HG03342 (cell line): ENCODE data around the gene ADCK2.
"Not testable (repeated sequence)": the region's sequence is repeated elsewhere in the genome, so short reads cannot be mapped to it uniquely, and the experiment has no call there.

ENCODE experiments used
- ATAC-seq: cut with Tn5 transposase; IDR thresholded peaks from one replicate; pipeline ENCODE4 v1.9.1; 2021; ENCODE audit warnings: mild to moderate bottlenecking, moderate library complexity; ENCODE audit not compliant: unreplicated experiment

ADCK2 gene

DNA sequence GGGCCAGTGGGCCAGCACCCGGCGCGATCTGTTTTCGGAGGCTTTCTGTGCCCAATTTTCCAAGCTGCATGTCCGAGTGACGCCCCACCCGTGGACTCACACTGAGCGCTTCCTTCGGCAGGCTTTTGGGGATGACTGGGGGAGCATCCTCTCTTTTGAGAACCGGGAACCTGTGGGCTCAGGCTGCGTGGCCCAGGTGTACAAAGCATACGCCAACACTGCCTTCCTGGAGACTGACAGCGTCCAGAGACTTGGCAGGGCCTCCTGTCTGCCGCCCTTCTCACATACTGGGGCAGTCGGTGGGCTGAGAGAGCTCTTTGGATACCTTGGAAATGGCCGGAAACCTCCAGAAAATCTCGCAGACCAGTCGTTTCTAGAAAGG is 1.0 kb downstream of the ADCK2 start:
- no peak for ATAC-seq

DNA sequence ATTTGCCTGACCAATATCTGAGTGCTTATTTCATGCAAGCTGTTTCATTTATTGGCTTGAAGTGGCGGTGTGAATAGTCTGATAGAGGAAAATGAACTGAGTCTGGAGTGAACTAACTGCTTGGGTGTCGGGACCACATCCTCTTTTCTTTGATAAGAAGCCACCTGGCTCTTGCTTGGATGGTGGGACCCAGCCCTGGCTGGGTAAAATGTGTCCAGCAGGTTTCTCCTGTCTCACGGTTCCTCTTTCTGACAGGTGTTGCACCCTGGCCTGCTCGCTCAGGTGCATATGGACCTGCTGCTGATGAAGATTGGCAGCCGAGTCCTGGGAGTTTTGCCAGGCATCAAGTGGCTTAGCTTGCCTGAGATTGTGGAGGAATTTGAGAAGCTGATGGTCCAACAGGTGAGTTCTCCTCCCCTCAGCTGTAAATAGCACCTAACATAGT is 1.6 kb downstream of the ADCK2 start:
- peak; percentile 41 for ATAC-seq

DNA sequence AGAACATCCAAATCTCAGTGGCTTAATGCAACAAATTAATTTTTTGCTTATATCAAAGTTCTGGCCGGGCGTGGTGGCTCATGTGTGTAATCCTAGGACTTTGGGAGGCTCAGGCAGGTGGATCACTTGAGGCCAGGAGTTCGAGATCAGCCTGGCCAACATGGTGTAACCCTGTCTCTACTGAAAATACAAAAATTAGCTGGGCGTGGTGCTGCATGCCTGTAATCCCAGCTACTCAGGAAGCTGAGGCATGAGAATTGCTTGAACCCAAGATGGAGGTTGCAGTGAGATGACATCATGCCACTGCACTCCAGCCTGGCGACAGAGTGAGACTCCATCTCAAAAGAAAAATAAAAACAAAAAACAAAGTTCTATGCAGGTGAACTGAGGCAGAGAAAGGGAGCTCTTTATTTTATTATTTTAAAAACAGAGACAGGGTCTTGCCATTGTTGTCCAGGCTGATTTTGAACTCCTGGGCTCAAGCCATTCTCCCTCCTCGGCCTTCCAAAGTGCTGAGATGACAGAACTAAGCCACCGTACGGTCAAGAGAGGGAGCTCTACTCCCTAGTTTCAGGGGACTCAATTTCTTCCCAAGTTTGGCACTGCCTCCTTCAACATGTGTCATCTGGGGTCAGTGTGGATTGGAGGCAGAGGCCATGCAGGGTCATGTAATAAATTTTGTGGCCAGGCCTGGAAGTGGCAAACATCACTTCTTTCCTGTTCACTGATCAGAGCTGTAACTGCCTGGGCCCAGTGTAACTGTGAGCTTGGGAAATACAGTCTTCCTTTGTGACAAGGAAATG is 2.4 kb downstream of the ADCK2 start:
- ATAC-seq = no peak

DNA sequence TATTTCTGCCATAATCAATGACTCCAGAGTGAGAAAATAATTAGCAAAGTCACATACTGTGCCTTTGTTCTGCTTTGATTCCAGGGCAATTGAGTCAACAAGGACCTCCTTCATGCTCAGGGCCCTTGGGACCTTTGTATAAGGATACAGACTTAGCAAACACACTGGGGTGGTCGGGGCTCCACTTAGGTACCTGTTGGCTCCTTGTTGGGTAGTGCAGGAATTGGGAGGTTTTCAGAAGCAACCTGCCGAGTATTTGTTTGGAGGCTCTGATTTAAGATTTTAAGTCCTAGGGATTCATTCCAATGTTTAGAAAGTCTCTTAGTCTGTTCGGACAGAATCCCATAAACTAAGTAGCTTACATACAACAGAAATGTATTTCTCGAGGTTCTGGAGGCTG is 3.0 kb downstream of the ADCK2 start:
- no peak for ATAC-seq

DNA sequence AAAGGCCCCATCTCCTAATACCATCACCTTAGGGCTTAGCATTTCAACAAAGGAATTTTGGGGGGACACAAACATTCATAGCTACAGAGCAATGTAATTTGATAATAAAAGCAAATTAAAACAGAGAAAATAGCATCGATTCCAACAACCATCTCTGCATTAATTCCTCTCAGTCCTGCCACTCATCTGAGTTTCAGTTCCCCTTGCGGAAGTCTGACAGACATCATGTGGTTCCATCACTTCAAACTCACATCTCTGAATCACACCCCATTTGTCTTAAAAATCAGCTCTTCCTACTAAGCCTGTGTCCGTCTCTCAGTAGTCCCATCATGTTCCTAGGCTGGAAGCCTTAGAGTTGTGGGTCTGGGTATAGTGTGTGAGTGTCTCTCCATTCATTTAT is 3.6 kb downstream of the ADCK2 start:
- peak; percentile 57 for ATAC-seq

DNA sequence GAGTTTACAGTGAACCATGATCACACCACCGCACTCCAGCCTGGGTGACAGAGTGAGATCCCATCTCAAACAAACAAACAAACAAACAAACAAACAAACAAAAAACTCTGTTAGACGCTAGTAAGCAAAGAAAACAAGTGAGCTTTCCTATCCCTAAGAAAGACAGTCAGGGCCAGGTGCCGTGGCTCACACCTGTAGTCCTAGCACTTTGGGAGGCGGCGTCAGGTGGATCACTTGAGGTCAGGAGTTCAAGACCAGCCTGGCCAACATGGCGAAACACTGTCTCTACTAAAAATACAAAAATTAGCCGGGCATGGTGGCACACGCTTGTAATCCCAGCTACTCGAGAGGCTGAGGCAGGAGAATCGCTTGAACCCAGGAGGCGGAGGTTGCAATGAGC is 4.2 kb downstream of the ADCK2 start:
- not testable (repeated sequence) for ATAC-seq

DNA sequence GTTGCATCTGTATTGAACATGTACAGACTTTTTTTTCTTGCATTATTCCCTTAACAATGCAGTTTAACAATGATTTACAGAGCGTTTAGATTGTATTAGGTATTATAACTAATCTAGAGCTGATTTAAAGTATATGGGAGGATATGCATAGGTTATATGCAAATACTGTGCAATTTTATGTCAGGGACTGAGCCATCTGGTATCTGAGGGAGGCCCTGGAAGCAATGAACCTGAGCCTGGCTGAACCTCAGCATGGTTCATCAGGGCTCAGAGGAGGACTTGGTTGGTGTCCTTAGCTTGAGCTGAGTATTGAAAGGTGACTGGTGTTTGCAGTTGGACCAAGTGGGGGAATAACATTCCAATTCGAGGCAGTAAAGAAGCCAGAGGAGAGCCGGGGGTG is 4.8 kb downstream of the ADCK2 start:
- ATAC-seq = no peak

DNA sequence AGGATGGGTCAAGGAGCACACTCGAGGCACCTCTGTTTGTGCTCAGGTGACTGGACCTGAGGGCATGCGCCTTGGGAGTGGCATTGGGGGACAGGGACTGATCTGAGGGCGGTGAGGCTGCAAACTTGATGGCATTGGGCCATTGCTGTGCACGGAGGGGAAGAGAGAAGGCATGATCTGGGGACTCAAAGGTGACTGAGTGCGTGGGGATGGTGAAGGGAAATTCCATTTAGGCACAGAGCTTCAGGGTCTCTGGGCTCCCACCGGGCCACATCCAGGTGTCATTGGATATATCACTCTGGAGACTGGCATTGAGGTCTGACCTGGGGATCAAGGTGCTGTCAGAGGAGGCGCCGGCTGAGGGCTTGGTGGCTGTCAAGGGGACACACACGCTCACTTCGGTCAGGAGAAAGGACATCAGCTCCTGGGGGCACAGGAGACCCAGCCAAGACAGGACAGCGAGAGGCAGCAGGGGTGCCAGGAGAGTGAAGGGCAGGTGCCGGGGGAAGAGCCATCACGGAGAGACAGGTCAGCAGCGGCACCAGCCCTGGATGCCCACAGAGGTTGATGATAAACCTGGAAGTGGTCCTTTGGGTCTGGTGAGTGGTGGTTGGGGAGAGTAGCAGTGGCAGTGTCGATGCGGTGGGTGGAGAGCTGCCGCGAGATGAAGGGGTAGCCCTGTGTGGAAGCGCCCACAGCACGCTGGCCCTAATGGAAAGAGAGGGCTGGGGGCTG is 5.5 kb downstream of the ADCK2 start:
- ATAC-seq = no peak

DNA sequence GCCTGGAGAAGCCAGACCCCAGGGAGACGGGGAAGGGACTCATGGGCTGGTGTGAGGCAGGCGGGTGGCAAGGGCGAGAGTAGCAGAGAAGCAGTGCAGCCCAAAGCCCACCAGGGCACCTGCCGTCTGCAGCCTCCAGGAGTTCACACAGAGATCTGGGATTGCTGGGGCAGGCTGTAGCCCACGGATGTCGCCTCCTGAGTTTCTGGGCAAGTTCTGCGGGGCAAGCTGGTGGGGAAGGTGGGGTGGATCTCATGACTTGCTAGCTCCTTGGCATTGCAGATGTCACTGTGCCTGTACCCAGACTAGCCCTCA is 6.0 kb downstream of the ADCK2 start:
- ATAC-seq = no peak

DNA sequence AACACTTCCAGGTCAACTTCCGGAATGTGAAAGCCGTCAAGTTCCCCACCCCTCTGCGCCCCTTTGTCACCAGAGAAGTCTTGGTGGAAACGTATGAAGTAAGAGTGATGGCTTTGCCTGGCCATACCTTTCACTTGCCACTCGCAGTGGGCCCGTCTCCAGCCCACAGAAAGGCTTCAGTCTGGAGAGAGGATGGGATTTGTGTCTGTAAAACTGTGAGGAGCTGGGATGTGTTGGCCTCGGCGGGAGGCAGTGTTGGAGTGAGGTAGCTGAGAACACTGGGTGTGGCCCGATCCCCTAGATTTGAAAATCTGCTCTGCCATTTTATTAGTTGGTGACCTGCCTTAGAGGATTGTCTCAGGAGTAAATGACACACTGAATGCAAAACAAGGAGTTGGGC is 6.4 kb downstream of the ADCK2 start:
- no peak for ATAC-seq

DNA sequence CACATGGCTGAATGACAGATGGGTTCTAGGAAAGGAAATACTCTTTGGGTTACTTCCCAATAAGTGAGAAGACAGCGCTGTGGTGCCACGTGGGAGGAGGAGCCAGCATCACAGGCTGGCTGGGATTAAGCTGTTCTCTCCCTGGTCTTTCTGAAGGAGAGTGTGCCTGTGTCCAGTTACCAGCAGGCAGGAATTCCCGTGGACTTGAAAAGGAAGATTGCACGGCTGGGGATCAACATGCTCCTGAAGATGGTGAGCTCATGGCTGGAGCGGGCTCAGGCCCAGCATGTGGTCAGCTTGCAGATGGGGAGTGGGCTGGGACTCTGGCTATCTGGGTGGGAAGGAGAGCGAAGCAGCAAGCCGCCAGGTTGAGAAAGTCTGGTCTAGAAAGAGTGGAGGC is 8.1 kb downstream of the ADCK2 start:
- no peak for ATAC-seq

DNA sequence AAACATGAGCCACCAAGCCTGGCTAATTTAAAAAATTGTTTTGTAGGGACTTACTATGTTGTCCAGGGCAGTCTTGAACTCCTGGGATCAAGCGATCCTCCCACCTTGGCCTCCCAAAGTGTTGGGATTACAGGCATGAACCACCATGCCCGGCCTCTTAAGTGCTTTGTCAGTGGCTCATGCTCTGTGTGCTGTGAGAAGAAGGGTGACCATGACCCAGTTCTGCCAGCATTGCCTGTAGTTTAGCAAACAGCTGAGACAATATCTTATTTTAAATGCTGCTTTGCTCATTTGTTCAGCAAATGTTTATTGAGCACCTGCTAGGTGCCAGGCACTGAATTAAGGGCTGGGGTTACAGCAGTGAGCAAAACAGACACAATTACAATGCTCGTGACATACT is 9.0 kb downstream of the ADCK2 start:
- no peak for ATAC-seq

DNA sequence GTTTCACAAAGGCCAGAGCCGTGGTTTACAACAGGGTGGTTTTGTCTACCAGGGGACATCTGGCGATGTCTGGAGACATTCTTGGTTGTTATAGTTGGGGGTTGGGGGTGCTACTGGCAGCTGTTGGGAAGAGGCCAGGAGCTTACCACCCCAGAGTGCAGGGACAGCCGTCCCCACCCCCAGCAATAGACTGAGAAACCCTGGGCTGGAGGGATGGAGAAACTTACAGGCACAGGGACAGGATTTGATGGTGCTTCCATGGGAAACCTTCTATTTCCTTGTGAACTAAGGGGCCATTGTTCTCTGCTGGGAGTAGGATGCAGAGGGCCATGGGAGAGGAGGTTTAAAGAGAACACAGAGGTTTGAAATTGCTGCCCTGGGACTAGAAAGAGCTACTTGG is 10.9 kb downstream of the ADCK2 start:
- ATAC-seq = no peak

DNA sequence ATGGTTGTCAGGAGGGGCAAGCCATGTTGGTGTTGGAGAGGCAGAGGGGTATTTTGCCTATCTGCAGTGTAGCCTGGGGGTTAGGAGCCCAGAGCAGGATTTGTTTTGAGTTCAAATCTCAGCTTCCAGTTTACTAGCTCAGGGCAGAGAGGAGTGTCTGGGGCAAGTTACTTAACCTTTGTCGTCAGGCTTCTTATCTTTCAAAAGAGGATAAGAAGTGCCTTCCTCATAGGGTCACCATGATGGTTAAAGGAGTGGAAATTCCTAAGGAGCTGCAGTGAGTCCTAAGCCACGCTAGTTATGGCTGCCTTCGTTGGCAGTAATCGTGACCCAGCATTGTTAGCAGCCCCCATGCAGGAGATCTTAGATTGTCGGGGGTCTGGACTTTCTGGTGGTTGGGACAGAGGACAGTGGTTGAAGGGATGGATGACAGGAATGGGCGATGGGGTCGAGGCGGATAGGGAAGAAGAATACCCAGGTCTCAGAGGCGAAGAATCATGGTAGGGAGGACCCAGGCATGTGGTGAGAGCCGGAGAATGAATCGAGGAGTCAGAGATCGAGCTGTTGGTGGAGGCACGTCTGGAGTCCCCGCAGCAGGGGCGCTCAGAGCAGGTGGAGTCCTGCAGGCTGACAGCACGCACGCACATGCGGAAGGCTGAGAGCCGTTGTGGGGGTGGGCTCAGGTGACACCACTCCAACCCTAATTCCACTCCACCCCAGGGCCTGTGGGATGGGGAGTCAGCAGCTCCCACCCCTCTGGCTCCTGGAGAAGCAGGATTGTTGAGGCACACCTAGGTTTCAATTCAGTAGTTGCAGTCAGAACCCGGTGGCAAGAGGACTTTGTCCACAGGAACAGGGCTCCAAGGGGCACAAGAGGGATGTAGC is 11.6 kb downstream of the ADCK2 start:
- ATAC-seq = no peak

DNA sequence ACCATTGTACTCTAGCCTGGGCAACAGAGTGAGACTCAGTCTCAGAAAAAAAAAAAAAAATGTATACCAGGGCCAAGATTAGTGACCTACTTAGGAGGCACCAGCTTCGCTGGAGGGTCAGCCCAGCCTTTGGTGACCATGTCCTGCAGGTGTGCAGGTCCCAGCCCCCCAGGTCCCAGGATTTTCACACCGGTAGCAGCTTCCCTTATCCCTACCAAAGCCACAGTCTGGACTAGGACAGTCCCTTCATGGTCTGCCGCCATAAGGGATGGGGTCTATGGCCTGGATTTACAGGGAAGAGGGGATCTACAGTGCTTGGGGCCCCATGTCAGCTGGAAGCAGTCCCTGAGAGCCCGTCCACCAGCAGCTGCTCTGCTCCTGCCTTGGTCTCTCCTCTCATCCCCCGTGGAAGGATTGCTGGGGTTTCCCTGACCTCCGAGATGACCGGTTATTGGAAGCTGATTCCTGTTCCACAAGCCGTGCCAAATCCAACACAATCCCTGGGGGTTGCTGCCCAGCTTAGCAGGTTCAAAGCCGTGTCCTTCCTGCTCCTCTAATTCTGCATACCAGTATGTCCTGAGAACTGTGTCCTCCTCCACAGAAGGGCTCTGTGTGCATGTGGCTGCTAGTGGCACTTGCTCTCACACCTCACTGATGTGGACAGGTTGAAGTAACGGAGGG is 12.8 kb downstream of the ADCK2 start:
- no peak for ATAC-seq

DNA sequence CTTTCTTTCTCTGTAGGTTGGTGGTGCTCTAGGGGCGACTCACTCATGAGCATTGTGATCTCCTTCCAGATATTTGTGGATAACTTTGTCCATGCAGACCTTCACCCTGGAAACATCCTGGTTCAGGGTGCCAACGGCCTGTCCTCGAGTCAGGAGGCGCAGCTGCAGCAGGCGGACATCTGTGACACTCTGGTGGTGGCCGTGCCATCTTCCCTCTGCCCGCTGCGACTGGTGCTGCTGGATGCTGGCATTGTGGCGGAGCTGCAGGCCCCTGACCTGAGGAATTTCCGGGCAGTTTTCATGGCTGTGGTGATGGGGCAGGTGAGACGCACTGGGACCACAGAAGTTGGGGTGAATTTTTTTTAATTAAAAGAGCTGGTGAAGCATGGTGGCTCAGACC is 14.2 kb downstream of the ADCK2 start:
- ATAC-seq = no peak

DNA sequence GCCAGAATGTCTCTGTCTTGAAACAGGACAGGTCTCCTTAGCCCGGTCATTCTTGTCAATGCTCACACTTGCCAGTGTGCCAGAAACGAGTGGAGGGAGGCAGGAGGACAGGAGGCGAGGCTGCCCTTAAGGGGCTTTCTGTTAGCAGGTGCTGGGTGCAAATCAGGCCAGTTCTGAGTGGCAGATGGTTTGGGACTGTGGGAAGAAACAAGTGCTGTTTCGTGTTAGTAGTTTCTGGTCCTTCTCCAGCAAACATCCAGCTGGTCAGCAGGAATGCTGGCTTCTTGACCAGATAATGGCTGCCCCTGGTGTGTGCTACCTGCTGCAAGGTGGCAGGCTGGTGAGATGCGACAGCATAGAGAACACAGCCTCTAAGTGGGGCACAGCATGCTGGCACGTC is 15.6 kb downstream of the ADCK2 start:
- ATAC-seq = no peak

DNA sequence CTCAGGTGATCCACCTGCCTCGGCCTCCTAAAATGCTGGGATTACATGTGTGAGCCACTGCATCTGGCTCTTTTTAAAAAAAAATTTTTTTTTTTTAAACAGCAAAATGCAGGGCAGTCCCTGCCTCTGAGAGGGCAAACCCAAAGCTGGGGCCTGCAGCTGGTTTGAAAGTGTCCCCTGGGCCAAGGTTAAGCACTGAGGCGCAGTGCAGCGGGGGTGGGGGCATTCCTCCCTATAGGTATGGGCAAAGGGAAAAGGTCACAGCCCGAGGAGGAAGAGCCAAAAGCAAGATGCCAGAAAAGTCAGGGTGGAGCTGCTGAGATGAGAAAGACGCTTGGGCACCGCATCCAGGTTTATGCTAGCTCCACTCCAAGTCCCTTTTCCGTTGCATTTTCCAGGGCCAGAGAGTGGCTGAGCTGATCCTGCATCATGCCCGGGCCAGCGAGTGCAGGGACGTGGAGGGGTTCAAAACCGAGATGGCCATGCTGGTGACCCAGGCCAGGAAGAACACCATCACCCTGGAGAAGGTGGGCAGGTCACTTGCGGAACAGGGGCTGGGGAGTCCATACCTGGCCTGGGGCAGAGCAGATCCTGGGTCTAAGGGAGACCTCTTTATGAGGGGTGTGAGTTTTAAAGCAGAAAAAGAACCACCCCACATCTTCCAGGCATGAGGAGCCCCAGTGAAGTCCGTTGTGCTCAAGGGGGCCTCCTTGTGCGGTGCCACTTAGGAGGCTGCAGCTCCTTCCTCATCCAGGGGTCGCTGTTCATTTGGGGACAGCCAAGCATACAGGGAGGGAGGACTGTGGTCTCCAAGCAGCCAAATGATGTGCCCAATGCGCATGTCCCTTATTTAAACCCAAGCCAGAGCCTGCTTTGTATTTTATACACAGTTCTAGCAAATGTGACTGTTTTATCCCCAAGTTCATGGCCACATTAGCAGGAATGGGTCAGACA is 16.7 kb downstream of the ADCK2 start:
- no peak for ATAC-seq

DNA sequence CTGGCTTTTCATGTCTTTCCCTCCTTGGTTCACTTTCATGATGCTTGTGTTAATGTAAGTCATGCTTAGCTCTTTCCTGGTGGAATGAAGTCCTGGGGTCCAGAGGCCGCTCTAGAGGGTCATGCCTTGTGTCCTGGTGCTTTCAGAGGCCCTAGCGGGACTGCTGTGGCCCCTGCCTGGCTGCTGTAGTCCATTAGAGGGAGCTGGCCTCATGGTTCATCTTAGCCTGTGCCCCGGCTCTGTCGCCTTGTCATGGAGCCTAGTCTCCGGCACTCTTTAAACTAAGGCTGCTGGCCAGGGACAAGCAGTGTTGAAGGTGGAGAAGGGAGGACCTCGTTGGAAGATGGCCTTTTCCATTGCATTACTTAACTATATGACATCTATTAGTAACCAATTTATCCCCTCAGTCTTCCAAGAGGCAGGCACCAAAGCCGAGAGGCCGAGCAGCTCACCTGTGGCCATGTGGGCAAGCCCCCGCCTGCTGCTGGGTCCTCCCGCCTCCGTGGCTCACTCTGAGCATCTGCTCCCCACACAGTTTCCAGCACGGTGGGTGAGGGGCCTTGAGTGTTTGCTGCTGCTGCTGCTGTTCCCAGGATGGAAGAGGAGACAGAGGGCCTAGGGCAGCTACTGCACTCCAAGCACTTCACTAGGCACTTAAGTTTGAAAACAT is 18.8 kb downstream of the ADCK2 start:
- ATAC-seq = no peak
